K562 (cell line): ENCODE results near the gene TMPRSS9. TPM values are rescaled to one million over a fixed set of nuclear protein-coding genes. Genes with fewer than 3 reads are reported as not detected.

Experiments
- BRCA1 ChIP-seq, 2 experiments: fragments of 450-650 bp in 1 of 2; sonication (generic) in 1 of 2; formaldehyde crosslinking in 1 of 2; IDR thresholded peaks; 2 replicates each; pipeline versions ENCODE4 v1.5.0 to v1.6.1; 2017 to 2020; ENCODE audit warnings: mild to moderate bottlenecking in 1 of 2, missing genetic modification reagents in 1 of 2
- DIDO1 ChIP-seq: fragments of 450-650 bp; IDR thresholded peaks from 2 replicates; pipeline ENCODE4 v1.6.1; 2016; ENCODE audit warnings: low read depth, missing biosample characterization, missing genetic modification characterization
- EP400 ChIP-seq: fragments of 450-650 bp; IDR thresholded peaks from 2 replicates; pipeline ENCODE4 v1.6.1; 2017; ENCODE audit warnings: antibody characterized with exemption, mild to moderate bottlenecking, moderate library complexity
- ERF ChIP-seq: fragments of 450-650 bp; formaldehyde crosslinking; IDR thresholded peaks from 2 replicates; pipeline ENCODE4 v1.4.0; 2020; ENCODE audit warnings: mild to moderate bottlenecking, mixed read lengths
- KLF13 ChIP-seq: fragments of 450-650 bp; IDR thresholded peaks from 2 replicates; pipeline ENCODE4 v1.6.1; 2016; ENCODE audit warnings: missing genetic modification characterization, low read depth, mild to moderate bottlenecking, missing compliant biosample characterization, moderate library complexity, borderline replicate concordance
- NFIX ChIP-seq: fragments of 250-450 bp; sonication (Bioruptor Pico); IDR thresholded peaks from 2 replicates; pipeline ENCODE4 v1.4.0; 2020; ENCODE audit warnings: low read depth, mild to moderate bottlenecking, moderate library complexity
- NKRF ChIP-seq: fragments of 450-650 bp; IDR thresholded peaks from 2 replicates; pipeline ENCODE4 v1.6.1; 2016; ENCODE audit warnings: borderline replicate concordance
- PURB ChIP-seq: sonication (generic); formaldehyde crosslinking; IDR thresholded peaks from 2 replicates; pipeline ENCODE4 v1.9.0; 2021; ENCODE audit warnings: low read depth, mild to moderate bottlenecking, missing genetic modification reagents
- SMAD1 ChIP-seq: fragments of 150-350 bp; IDR thresholded peaks from 2 replicates; pipeline ENCODE4 v1.6.1; 2014; ENCODE audit warnings: low read length, low read depth; ENCODE audit not compliant: partially characterized antibody
- SNRNP70 ChIP-seq: fragments of 200-400 bp; formaldehyde crosslinking; optimal IDR thresholded peaks from 2 replicates; pipeline ENCODE3; 2017; ENCODE audit warnings: low read depth, low read length
- TEAD4 ChIP-seq, 2 experiments: sonication (generic) in 1 of 2; formaldehyde crosslinking in 1 of 2; IDR thresholded peaks; 2 replicates each; pipeline versions ENCODE4 v1.6.1 to v1.8.0; 2012 to 2022; ENCODE audit warnings: borderline replicate concordance in 1 of 2, inconsistent platforms in 1 of 2, low read length in 1 of 2, mild to moderate bottlenecking in 1 of 2, missing genetic modification reagents in 1 of 2
- ZNF274 ChIP-seq: IDR thresholded peaks from 2 replicates; pipeline ENCODE4 v1.6.1; 2011; ENCODE audit warnings: low read depth, mild to moderate bottlenecking, low read length, moderate library complexity, borderline replicate concordance
- ZNF282 ChIP-seq: sonication (generic); formaldehyde crosslinking; IDR thresholded peaks from 2 replicates; pipeline ENCODE4 v1.8.1; 2023; ENCODE audit warnings: missing genetic modification reagents
- polyA plus RNA-seq, 8 experiments: library from polyadenylated mRNA; depleted of rRNA in 4 of 8; stranded (reverse) in 5 of 8; unstranded in 3 of 8; fragments of >200 nt; fragmentation: Nextera tagmentation in 2 of 8; fragmentation: Illumina TruSeq in 1 of 8; extraction: Ambion mirVana in 2 of 8; extraction: Trizol in 1 of 8; gene quantifications; 2 replicates each; pipeline versions ENCODE4 v1.2.1 to v1.2.3, GENCODE V29; 2011 to 2014; ENCODE audit warnings: inconsistent platforms in 1 of 8, missing spikeins in 1 of 8
- total RNA-seq, 7 experiments: library from RNA; depleted of rRNA in 6 of 7; stranded (reverse); fragments of >200 nt in 6 of 7; fragmentation: Illumina TruSeq in 2 of 7; extraction: Trizol in 2 of 7; gene quantifications; 2 replicates each; pipeline versions ENCODE4 v1.2.1 to v1.2.3, GENCODE V29; 2011 to 2021; ENCODE audit warnings: low replicate concordance in 1 of 7
- TF ChIP-seq, protein P1 (sequence below), 2 experiments: fragments of 450-650 bp in 1 of 2; sonication (generic) in 1 of 2; formaldehyde crosslinking in 1 of 2; IDR thresholded peaks in 1 of 2; conservative IDR thresholded peaks in 1 of 2; 2 replicates each; pipeline versions ENCODE4 v1.6.1 to v1.8.1; 2016 to 2023; ENCODE audit warnings: mild to moderate bottlenecking in 2 of 2, moderate library complexity in 2 of 2, inconsistent platforms in 1 of 2, missing genetic modification reagents in 1 of 2
- TF ChIP-seq, protein P2 (sequence below), 2 experiments: IDR thresholded peaks in 1 of 2; conservative IDR thresholded peaks in 1 of 2; 2 replicates each; pipeline ENCODE4 v1.6.1; 2016; ENCODE audit warnings: low read depth in 2 of 2, mild to moderate bottlenecking in 1 of 2, missing compliant biosample characterization in 1 of 2, missing genetic modification characterization in 1 of 2, moderate library complexity in 1 of 2
- TF ChIP-seq, protein P3 (sequence below): fragments of 200-800 bp; sonication (Bioruptor generic); IDR thresholded peaks from 2 replicates; pipeline ENCODE4 v1.6.1; 2017; ENCODE audit warnings: missing genetic modification characterization, missing compliant biosample characterization
- TF ChIP-seq, protein P4 (sequence below): fragments of 450-650 bp; formaldehyde crosslinking; IDR thresholded peaks from 2 replicates; pipeline ENCODE4 v1.4.0; 2022; ENCODE audit warnings: missing genetic modification characterization

TMPRSS9 gene
- total and polyA plus RNA-seq, 9 of the 15 experiments (the other 6 are each of a cell fraction or from before 2014, with no cell fraction given) = 0.01 to 0.03 TPM; not detected in 7

- TF ChIP-seq DIDO1 (tag) (no peak), ZNF274 (no peak), SMAD1 (no peak), EP400 (peak; percentile 92), PURB (CRISPR knock-in tag) (no peak), ERF (CRISPR knock-in tag) (no peak), NFIX (CRISPR knock-in tag) (no peak), KLF13 (tag) (peak; percentile 84), NKRF (peak; percentile 95), ZNF282 (CRISPR knock-in tag) (no peak), SNRNP70 (no peak), TEAD4 (IDR thresholded peaks at IDR 0.05; ENCODE audit: low read length) (no peak), TEAD4 (CRISPR knock-in tag; IDR thresholded peaks at IDR 0.05; ENCODE audit: borderline replicate concordance) (no peak), BRCA1 (IDR thresholded peaks at IDR 0.05) (no peak), BRCA1 (CRISPR knock-in tag; IDR thresholded peaks at IDR 0.05) (no peak)
- TF ChIP-seq, protein P1, sequence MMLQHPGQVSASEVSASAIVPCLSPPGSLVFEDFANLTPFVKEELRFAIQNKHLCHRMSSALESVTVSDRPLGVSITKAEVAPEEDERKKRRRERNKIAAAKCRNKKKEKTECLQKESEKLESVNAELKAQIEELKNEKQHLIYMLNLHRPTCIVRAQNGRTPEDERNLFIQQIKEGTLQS (IDR thresholded peaks at IDR 0.05) = peak; percentile 98
- TF ChIP-seq, protein P1 (CRISPR knock-in tag; conservative IDR thresholded peaks at IDR 0.05) = peak; percentile 89
- TF ChIP-seq, protein P2, sequence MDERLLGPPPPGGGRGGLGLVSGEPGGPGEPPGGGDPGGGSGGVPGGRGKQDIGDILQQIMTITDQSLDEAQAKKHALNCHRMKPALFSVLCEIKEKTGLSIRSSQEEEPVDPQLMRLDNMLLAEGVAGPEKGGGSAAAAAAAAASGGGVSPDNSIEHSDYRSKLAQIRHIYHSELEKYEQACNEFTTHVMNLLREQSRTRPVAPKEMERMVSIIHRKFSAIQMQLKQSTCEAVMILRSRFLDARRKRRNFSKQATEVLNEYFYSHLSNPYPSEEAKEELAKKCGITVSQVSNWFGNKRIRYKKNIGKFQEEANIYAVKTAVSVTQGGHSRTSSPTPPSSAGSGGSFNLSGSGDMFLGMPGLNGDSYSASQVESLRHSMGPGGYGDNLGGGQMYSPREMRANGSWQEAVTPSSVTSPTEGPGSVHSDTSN (CRISPR knock-in tag; IDR thresholded peaks at IDR 0.05; ENCODE audit: low read depth) = no peak
- TF ChIP-seq, protein P2 (tag; conservative IDR thresholded peaks at IDR 0.05; ENCODE audit: low read depth) = no peak
- TF ChIP-seq, protein P3, sequence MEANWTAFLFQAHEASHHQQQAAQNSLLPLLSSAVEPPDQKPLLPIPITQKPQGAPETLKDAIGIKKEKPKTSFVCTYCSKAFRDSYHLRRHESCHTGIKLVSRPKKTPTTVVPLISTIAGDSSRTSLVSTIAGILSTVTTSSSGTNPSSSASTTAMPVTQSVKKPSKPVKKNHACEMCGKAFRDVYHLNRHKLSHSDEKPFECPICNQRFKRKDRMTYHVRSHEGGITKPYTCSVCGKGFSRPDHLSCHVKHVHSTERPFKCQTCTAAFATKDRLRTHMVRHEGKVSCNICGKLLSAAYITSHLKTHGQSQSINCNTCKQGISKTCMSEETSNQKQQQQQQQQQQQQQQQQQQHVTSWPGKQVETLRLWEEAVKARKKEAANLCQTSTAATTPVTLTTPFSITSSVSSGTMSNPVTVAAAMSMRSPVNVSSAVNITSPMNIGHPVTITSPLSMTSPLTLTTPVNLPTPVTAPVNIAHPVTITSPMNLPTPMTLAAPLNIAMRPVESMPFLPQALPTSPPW (CRISPR knock-in tag) = peak; percentile 40
- TF ChIP-seq, protein P4, sequence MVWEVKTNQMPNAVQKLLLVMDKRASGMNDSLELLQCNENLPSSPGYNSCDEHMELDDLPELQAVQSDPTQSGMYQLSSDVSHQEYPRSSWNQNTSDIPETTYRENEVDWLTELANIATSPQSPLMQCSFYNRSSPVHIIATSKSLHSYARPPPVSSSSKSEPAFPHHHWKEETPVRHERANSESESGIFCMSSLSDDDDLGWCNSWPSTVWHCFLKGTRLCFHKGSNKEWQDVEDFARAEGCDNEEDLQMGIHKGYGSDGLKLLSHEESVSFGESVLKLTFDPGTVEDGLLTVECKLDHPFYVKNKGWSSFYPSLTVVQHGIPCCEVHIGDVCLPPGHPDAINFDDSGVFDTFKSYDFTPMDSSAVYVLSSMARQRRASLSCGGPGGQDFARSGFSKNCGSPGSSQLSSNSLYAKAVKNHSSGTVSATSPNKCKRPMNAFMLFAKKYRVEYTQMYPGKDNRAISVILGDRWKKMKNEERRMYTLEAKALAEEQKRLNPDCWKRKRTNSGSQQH (CRISPR knock-in tag) = no peak
Observed at GRCh38 chr19:2385053-2385721, 25.1 kb downstream of the TMPRSS9 start (continued).
